ENCODE measurements around the gene APEX1.
"Not testable (repeated sequence)": the region's sequence is repeated elsewhere in the genome, so short reads cannot be mapped to it uniquely, and the experiment has no call there.

Gene APEX1

DNA sequence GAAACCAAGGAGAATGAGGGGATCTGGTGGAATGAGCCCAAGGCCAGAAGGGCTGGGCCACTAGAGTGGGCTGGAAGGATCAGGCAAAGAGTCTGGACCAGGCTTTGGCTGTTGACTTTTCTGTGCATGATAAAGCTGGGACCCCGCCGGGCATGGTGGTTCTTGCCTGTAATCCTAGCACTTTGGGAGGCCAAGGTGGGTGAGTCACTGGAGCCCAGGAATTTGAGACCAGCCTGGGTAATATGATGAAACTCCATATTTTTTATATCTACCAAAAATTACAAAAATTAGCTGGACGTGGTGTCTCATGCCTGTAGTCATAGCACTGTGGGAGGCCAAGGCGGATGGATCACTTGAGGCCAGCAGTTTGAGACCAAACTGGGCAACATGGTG lies 18.7 kb upstream of the APEX1 start:
- DNase-seq: no peak

- DNase-seq: no peak
Observed at GRCh38 chr14:20438664-20439063, 16.4 kb upstream of the APEX1 start.

GRCh38 chr14:20440465-20440864 lies 14.6 kb upstream of the APEX1 start:
- no peak for DNase-seq

DNA sequence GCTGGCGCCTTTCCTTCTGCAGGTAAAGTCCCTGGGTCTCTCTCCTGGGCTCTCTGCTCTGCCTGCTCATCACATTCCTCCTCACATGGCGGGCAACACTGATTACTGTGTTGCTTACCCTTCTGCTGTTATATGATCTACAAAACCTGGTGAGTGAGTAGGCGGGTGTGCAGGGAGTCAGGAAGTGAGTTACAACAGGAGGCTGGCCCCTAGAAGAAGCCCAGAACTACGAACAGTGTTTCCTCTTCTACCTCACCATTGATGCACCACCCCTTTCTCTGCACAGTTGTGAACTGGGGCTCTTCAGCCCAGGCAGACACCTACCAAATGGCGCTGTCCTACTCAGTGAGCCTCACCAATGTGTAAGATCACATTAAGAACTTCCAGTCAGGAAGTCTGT lies 14.1 kb upstream of the APEX1 start:
- DNase-seq: peak; percentile 3

- DNase-seq: no peak
Observed at GRCh38 chr14:20441461-20441860, 13.6 kb upstream of the APEX1 start.

- not testable (repeated sequence) for DNase-seq
Observed at GRCh38 chr14:20443650-20444049, 11.4 kb upstream of the APEX1 start.

DNA sequence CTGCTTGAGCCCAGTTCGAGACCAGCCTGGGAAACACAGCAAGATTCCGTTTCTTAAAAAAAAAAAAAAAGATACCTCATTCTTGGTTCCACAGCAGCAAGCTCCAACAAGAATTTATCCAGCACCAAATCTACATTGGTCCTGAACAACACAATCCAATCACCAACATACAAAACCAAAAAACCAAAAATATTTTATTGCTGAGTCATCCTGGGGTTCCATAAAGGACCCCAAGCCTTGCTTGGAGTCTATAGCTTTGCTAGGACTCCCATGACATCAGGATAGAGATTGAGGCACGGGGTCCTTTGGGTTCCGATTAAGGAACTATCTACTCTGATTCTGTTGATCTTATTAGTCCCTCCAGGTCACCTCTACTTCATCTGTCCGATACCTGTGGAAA lies 8.1 kb upstream of the APEX1 start:
- no peak for DNase-seq

GRCh38 chr14:20452831-20453230 lies 2.2 kb upstream of the APEX1 start:
- not testable (repeated sequence) for DNase-seq

- no peak for DNase-seq
Observed at GRCh38 chr14:20455355-20456300, 602 bp downstream of the APEX1 start.

DNA sequence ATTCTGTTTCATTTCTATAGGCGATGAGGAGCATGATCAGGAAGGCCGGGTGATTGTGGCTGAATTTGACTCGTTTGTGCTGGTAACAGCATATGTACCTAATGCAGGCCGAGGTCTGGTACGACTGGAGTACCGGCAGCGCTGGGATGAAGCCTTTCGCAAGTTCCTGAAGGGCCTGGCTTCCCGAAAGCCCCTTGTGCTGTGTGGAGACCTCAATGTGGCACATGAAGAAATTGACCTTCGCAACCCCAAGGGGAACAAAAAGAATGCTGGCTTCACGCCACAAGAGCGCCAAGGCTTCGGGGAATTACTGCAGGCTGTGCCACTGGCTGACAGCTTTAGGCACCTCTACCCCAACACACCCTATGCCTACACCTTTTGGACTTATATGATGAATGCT lies 1.9 kb downstream of the APEX1 start:
- no peak for DNase-seq

- no peak for DNase-seq
Observed at GRCh38 chr14:20458031-20458789, 3.2 kb downstream of the APEX1 start.

DNA sequence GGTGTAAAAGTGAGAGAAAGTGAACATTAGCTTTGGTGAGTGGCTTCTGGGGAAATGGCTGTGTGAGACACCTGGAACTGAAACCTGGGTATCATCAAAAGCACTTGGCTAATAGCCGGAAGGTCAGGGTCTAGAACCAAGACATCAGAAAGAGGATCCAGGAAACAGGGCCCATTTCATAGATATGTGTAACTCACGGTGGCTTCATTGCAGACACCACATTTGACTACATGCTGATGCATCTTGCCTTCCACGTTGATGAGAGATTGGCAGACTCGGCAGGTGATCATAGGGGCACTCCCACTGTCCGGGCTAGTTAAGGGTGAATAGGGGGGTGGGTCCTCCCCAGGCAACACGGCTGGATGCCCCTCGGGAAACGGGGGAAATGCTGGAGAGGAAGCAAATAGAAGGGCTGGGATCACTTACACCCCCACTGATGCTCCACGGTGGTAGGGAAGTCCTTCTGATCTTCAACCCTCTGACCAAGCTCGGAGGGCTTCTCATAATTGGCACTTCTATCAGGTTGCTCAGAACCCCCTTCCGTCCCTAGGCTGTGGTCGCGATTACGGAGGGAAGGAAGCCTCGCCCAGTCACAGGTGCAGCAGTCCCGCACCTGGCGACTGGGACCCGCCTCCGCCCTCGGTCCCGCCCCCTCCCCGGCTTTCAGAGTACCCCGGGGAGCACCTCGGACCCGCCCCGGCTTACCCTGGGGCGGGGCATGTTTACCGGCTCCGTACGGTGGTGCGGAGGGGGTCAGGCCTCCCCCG lies 5.6 kb downstream of the APEX1 start:
- peak; percentile 52 for DNase-seq

GRCh38 chr14:20461225-20462141 lies 6.5 kb downstream of the APEX1 start, which contains the start of gene PIP4P1:
Gene PIP4P1 (minus strand): TSS chr14:20461434. CDS start chr14:20461325, 109 bp downstream.
- DNase-seq: peak; percentile 99

- DNase-seq: no peak
Observed at GRCh38 chr14:20468764-20469241, 13.8 kb downstream of the APEX1 start.

DNA sequence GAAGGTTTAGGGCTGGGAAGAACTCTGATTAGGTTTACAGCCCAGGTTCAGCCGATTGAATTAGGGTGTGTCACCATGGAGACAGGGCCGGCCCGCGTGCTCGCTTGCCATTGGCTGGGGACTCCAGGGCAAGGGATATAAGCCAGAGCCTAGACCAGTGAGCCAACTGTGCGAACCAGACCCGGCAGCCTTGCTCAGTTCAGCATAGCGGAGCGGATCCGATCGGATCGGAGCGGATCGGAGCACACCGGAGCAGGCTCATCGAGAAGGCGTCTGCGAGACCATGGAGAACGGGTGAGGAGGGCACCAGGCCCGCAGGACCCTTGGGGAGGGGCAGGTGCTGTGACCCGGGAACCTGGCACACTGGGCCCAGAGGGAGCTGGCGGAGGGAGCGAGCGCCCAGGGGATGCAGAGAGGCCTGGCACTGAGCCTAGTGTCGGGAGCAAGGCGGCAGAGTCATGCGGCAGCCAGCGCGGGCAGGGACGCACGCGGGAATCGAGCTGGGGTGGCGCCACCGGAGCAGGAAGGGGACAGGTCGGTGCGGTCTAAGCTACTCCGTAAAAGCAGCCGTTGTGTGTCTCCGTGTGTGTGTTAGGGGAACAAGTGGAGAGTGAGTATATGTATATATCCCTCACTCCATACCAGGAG lies 14.3 kb downstream of the APEX1 start, which contains the start of gene PNP:
Gene PNP (plus strand): TSS at position 165 of the 648 bp plus-strand sequence. CDS start 119 bp downstream, at position 284.
- DNase-seq: peak; percentile 89

DNA sequence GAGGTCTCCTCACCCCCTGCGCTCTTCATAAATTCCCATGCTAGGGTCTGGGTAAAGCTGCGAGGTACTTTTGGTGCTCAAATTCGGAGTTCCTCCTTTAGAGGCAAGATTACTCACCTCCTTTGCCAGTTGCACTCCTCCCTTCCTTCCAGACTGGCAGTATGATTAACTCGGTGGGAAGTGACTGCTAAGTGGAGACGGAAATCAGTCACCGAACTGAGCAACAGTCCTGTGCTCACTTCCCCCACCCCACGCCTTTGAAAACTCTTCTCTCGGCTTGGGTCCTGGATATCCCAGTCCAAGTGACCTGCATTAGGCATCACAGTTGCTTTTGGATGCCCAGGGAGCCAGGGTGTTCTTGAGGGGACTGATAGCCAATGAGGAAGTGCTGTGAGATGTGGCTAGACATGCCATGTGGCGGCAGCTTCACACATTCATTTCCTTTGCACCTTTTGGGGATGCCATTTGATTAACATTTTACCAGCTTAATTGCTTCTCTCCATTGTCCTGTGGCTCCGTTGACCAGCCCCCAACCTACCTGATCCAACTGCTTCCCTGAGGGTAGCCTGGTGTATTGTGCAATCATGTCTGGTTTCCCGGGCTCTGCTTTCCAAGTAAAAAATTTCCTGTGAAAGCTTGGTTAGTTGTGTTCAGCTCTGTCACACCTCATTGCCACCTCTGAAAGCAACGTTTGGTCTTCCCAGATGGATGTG lies 15.0 kb downstream of the APEX1 start:
- peak; percentile 65 for DNase-seq

GRCh38 chr14:20470603-20470901 lies 15.5 kb downstream of the APEX1 start:
- no peak for DNase-seq

DNA sequence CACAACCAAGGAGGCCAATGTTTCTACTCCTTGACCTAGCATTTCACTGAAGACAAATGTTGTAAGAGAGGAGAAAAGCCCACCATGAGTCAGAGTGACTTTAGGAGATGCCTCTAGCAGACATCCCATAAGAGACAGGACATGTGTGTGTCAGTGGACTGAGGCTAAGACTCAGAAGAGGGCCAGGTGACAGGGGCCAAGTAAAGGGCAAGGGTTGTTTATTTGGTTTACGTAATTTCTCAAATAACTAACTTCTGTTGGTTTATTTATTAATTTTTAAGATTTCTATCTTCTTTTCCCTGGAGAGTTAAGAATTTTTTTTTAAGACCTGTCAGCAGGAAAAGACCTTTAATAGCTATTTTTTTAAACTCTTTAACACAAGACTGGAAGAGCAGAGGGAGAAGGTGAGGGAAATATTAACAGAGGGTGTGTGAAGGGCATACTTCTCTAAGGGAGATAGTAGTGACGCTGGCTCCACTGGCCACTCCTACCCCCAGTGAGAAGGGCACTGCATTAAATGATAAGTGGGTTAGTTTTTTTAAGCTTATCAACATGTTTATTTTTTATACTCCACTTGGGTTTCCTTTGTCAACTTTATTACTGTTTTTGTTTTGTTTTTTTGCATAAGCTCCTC lies 17.6 kb downstream of the APEX1 start:
- no peak for DNase-seq

DNA sequence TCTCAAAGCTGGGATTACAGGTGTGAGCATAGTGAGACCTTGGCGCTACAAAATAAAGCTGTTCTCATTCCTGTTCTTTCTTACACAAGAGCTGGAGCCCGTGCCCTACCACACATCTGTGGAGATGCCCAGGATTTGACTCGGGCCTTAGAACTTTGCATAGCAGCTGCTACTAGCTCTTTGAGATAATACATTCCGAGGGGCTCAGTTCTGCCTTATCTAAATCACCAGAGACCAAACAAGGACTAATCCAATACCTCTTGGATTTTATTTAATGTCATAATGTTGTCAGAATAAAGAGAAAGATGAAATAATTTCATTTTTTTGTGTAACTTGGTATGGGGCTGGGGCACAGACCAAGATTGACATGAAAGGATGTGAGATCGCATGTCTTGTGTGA lies 21.8 kb downstream of the APEX1 start:
- DNase-seq: no peak

GRCh38 chr14:20477211-20477876 lies 22.3 kb downstream of the APEX1 start:
- DNase-seq: peak; percentile 25
